OCI-LY1 (cell line): Measurements from ENCODE around the gene SMAD3.

ENCODE experiments used
- EZH2 ChIP-seq: fragments of 200-600 bp; sonication (generic), shearing (Covaris generic); IDR thresholded peaks from 2 replicates; pipeline ENCODE4 v1.8.0; 2017; ENCODE audit warnings: borderline replicate concordance, mixed run types, mild to moderate bottlenecking, antibody characterized with exemption, low read length, moderate library complexity, mixed read lengths
- TF ChIP-seq, protein P1 (sequence below): fragments of 200-600 bp; sonication (generic), shearing (Covaris generic); IDR thresholded peaks from 2 replicates; pipeline ENCODE4 v1.5.1; 2017; ENCODE audit warnings: mild to moderate bottlenecking, antibody characterized with exemption, low read length, moderate library complexity, mixed read lengths

DNA sequence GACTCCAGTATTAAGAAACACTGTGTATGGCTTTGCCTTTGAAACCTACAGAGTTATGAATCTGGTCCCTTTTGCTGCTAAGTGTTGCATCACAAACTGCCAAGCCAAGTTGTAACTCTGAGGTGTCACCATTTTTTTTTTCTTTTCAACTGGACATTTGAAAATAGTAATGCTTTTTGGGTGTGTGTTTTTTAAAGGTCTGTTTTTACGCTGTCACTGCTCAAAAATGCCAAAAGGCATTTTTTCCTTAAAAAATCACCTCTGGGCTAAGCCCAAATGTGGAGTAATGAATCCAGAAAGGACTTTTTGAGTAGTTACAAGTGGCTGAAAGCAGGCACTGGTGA is 9.5 kb downstream of the SMAD3 start:
- TF ChIP-seq, protein P1, sequence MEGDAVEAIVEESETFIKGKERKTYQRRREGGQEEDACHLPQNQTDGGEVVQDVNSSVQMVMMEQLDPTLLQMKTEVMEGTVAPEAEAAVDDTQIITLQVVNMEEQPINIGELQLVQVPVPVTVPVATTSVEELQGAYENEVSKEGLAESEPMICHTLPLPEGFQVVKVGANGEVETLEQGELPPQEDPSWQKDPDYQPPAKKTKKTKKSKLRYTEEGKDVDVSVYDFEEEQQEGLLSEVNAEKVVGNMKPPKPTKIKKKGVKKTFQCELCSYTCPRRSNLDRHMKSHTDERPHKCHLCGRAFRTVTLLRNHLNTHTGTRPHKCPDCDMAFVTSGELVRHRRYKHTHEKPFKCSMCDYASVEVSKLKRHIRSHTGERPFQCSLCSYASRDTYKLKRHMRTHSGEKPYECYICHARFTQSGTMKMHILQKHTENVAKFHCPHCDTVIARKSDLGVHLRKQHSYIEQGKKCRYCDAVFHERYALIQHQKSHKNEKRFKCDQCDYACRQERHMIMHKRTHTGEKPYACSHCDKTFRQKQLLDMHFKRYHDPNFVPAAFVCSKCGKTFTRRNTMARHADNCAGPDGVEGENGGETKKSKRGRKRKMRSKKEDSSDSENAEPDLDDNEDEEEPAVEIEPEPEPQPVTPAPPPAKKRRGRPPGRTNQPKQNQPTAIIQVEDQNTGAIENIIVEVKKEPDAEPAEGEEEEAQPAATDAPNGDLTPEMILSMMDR: no peak
- TF ChIP-seq EZH2: no peak
